Left renal cortex interstitium (tissue), 4 donors: ENCODE results near the gene CAMK2A. TPM values are rescaled to one million over a fixed set of nuclear protein-coding genes. Genes with fewer than 3 reads are reported as not detected.
"Not testable (repeated sequence)": the region's sequence is repeated elsewhere in the genome, so short reads cannot be mapped to it uniquely, and the experiment has no call there.

Source experiments
- DNase-seq, 4 donors: peaks; one replicate each; pipeline ENCODE4 v3.0.0-alpha.2; 2013; ENCODE audit warnings: low read depth in 4 of 4, low spot score in 2 of 4, missing footprints in 1 of 4
- polyA plus RNA-seq, 4 donors: library from polyadenylated mRNA; unstranded; fragments of 120-200 nt; gene quantifications; one replicate each; pipeline ENCODE4 v1.2.1, GENCODE V29; 2013; ENCODE audit not compliant: insufficient read length in 4 of 4

CAMK2A gene
- polyA plus RNA-seq, 4 donors = 2.7 to 5.9 (median 3.7) TPM

- no peak for DNase-seq
Measured at GRCh38 chr5:150261231-150261630, 28.3 kb downstream of the CAMK2A start.

GRCh38 chr5:150258130-150258529 lies 31.4 kb downstream of the CAMK2A start:
- no peak for DNase-seq

GRCh38 chr5:150257424-150257823 lies 32.1 kb downstream of the CAMK2A start:
- no peak for DNase-seq

GRCh38 chr5:150256410-150257064 lies 33.0 kb downstream of the CAMK2A start:
- no peak for DNase-seq

GRCh38 chr5:150255659-150256409 lies 33.7 kb downstream of the CAMK2A start:
- no peak for DNase-seq

DNA sequence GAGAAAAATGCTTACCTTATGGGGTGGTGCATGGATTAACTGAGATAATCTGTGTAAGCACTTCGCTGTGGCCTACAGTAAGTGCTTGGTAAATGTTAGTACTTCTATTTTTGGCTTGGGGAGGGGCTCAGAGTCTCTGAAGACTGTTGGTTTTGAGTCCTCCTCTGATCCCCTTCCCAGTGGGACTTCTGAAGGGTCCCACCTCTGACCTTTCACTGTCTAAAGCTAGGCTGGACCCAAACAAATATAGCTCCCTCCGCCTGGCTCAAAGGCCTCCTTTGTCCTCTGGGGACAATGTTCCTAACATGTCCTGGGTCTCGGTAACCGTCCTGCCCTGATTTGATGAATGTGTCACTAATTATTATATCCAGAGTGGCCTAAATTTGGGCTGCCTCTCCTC lies 34.8 kb downstream of the CAMK2A start:
- DNase-seq = no peak

GRCh38 chr5:150254363-150254762 lies 35.2 kb downstream of the CAMK2A start:
- DNase-seq = no peak

GRCh38 chr5:150253416-150254208 lies 36.0 kb downstream of the CAMK2A start:
- DNase-seq = no peak

- DNase-seq = no peak
Measured at GRCh38 chr5:150252489-150252888, 37.1 kb downstream of the CAMK2A start.

DNA sequence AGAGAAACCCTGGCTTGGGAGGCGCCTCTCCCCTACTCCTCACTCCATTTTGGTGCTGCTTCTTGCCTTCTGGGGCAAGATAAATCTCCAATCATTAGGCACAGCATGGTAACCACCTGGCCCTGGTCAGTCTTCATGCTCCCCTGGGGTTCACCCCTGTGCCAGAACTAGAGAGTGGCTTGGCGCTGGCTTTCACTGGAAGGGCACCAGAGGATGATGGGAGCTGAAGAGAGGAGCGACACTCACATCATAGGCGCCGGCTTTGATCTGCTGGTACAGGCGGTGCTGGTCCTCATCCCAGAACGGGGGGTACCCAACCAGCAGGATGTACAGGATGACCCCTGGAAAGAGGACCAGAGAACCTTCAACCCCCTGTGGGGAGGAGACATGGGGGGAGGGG lies 38.1 kb downstream of the CAMK2A start:
- DNase-seq = no peak

DNA sequence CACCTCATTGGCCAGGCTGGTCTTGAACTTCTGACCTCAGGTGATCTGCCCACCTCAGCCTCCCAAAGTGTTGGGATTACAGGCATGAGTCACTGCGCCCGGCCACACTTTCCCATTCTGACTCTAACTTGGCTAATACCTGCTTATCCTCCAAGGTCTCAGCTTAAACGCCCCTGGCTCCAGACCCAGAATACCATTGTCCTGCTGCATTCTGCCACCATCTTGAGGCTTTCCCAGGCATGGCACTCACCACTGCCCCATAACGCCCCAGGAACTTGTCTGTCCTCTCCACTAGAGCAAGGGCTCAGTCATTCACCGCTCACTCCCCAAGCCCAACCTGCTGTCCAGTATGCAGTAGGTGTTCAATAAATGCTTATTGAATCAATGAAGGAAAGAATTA lies 39.8 kb downstream of the CAMK2A start:
- DNase-seq = no peak

DNA sequence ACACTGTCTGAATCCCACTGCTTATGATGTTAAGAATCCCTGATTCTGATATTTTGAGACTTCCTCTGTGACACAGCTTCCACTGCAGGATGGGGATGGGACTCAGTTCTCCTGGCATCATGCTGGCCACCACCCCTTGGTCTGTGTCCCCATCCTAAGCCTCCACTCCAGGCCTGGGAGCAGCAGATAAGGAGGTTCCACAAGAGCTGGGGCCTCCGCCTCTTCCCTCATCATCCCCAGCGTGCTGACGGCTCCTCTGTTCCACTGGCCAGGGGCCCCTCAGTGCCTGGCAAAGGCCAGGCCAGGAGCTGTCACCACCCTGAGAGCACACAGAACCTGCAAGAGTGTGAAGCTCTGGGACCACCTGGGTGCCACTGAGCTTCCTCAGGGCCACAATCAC lies 40.6 kb downstream of the CAMK2A start:
- DNase-seq = no peak

DNA sequence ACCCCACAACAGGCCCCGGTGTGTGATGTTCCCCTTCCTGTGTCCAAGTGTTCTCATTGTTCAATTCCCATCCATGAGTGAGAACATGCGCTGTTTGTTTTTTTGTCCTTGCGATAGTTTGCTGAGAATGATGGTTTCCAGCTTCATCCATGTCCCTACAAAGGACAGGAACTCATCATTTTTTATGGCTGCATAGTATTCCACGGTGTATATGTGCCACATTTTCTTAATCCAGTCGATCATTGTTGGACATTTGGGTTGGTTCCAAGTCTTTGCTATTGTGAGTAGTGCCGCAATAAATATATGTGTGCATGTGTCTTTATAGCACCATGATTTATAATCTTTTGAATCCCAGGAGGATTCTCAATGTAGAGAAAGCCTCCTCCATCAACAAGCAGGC lies 41.1 kb downstream of the CAMK2A start:
- not testable (repeated sequence) for DNase-seq

- DNase-seq = no peak
Measured at GRCh38 chr5:150247726-150248125, 41.8 kb downstream of the CAMK2A start.

- no peak for DNase-seq
Measured at GRCh38 chr5:150246835-150247234, 42.7 kb downstream of the CAMK2A start.

GRCh38 chr5:150246429-150246828 lies 43.1 kb downstream of the CAMK2A start:
- no peak for DNase-seq

DNA sequence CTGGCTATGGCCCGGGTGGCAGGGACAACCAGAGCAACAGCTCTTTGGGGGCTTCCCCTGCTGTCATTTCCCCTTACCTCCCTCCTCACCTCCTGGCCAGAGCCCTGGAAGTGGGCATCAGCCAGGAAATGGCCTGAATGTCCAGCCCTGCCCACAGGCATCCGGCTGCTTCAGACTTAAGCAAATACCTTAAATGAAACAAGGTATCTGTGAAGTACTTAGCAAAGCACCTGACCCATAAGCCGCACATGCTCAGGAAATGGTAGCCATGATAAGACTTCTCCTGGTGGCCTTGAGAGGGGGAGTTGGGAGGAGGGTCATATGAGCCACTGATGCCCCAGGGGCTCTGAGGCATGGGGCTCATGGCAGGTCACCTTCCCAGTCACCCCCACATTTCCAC lies 43.8 kb downstream of the CAMK2A start:
- no peak for DNase-seq

- no peak for DNase-seq
Measured at GRCh38 chr5:150245111-150245789, 44.3 kb downstream of the CAMK2A start.

DNA sequence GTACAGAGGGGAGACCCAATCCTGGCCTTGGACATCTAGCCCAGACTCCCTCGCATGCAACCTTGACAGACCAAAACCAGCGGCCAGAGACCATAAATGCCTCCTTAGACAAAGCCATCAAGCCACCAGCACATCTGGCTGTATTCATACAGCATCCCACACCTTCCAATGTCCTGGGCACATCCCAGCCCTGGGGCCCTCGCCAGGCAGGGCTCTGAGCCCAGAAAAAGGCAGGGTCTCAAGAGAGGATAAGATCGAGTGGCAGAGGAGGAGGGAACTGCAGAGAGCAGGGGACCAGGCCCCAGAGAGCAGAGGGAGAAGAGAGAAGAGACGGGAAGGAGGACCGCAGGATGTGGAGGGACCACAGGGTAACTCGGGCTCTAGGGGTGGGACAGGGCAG lies 45.4 kb downstream of the CAMK2A start:
- DNase-seq = no peak

DNA sequence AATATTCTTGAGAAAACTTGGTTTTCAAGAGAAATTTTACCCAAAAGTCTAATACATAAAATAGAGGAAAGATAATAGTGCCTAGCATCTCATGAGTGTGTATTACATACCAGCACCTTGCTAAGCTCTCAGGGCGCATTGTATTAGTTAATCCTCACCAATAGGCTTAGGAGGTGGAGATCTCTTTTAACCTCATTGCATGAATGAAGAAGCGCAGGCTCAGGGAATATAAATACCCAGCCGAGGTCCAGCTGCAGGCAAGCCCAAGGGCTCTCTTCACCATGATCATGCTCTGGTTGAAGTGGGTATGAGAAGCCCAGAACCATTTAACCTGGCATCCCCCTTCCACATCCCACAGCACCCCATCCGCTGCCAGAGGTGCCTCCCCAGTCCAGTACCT lies 46.0 kb downstream of the CAMK2A start:
- no peak for DNase-seq
